HG03108 (cell line): ENCODE results near the gene STK25.

ENCODE experiments used
- ATAC-seq: cut with Tn5 transposase; IDR thresholded peaks from one replicate; pipeline ENCODE4 v1.9.1; 2021; ENCODE audit warnings: moderate library complexity; ENCODE audit not compliant: unreplicated experiment

STK25 gene

DNA sequence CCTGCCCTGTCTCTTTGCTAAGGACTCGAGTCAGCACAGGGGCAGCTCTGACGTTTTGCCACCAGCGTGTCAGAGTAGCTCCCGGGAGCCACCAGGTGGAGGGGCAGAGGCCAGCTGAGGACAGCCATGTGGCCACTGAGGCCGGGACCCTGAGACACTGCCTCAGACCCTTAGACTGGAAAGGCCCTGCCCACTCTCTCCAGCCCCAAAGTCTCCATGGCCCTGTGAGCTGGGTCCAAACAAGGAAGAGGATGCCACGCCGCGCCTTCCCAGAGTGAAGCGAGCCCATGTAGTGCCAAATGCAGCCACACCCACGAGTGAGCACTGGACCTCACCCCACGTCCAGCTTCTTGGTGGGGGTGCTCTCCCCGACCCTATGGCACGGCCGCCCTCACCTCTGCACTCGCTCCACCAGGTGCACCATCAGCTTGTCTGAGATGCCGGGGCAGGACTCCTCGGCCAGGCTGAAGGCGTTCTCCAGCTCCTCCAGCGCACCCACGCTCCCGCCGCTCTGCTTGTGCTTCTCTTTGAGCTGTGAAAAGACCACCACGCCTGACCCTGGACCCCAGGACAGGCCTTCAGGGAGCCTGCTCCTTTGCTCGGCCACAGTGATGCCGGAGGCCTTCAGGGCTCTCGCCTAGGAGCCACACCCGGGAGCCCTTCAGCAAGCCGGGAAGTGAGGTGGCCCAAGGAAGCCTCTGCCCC, 12.2 kb downstream of the STK25 start:
- ATAC-seq = no peak

DNA sequence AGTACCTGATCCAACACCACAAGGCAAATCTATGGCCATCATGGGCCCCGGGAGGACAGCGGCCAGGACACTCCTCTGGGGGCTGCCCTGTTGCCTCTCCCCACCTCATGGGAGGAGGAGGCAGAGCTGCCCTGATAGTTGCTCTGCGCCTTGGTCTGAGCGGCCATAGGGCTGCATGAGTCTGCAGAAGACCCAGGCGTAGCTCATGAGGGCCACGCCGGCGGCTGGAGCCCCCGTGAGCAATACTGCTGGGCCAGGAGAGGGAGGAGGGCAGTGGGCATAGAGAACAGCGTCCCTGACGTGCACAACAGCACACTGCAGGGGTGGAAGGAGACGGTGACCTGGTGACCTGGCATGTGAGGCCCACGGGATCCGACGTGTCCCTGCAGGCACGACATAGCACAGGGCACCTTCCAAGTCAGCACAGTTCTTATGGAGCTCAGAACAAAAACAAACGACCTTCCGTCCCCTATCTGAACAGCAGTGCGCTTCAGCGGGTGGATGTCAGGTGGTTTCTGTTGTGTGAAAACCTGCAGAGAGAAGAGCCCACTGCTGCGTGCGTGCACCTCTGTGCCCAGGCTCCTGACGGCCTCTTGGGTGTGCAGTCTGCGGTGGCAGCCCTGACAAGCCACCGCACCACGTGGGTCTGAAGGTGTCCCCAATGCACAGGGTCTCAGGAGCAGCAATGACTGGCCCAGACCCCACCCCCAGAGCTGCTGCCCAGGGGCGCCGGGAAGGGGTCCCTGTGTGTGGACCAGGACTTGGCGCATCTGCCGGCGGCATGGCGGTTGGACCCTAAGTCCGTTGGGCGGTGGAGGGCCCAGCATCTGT, 13.0 kb downstream of the STK25 start:
- ATAC-seq = no peak

DNA sequence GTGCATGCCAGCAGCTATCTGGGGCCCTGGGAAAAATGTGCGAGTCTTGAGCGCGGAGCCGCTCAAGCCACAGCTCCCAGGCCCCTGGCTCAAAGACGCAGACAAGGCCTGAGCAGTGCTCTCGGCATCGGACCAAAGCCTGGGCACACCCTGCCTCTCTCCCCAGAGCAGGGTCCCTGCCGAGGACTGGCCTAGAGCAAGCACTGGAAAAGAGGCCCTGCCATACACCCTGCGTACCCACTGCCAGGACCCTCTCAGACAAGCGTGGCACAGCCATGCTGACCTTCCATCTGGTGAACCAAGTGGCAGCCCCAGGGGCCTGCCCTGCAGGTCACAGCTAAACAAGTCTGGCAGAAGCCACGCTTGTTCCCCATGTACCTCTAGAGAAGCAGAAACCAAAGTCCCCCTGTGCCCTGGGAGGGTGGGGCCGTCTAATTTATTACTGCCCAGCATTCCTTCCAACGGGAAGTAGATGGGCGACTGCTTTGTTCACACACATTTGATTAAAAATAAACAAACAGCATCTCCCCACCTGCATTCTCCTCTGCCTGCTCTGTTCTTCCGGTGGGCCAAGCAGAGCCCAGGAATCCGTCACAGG, 14.0 kb downstream of the STK25 start:
- ATAC-seq = no peak

DNA sequence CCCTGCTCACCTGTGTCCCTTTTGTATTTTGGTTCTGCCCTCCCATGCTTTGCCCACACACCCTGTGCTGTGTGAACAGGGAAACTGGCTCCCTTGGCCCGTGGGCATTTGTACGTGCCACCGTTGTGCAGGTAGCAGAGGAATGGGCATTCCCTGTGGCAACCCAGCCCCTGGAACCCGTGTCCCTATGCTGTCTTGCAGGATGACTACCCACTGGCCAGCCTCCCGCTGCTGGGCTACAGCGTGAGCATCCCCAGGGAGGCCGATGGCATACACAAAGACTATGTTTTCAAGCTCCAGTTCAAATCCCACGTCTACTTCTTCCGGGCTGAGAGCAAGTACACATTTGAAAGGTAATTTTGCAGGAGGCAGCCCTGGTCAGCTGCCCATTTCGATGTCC, 15.3 kb downstream of the STK25 start:
- ATAC-seq = no peak

DNA sequence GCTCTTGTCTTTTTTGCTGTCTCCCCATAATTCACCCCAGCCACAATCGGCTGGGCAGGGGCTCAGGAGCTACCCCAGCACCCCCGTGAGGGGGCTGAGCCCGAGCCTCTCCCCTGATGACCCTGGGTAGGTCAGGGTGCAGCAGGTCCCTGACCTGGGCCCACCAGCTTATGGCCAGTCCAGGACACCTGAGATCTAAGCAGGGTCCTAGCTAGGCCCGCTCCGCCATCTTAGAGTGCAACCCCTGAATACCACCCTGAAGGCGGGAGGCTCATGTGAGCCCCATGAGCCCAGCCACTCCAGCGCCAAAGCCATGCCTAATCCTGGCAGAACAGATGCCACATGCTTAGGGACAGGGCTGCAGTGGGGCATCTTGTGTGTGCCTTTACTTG, 16.2 kb downstream of the STK25 start:
- ATAC-seq = no peak

DNA sequence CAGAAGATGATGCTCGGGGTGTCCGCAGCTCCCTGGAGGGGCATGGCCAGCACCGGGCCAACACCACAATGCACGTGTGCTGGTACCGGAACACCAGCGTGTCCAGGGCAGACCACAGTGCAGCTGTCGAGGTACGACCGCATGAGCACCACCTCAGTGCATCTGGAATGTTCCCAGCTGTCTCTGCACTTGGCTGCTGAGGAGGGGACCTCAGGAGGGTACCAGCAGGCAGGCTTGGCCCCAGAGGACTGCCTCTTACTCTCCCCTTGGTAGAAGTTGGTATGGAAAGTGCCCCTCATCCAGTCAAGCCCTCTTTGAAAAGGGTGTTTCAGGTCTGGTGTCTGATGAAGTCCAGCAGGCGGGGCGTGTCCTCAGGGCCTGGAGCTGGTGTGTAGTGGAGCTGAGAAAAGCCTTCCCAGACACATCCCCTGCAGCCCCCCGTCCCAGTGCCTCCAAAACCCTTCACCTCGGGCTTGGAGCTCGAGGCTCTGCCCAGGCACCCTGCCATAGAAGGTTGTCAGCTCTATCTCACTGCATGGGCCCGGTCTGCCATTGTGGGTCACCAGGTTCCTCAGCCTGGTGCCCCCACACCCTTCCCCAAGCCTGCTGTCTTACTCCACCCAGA, 16.7 kb downstream of the STK25 start:
- ATAC-seq = no peak

DNA sequence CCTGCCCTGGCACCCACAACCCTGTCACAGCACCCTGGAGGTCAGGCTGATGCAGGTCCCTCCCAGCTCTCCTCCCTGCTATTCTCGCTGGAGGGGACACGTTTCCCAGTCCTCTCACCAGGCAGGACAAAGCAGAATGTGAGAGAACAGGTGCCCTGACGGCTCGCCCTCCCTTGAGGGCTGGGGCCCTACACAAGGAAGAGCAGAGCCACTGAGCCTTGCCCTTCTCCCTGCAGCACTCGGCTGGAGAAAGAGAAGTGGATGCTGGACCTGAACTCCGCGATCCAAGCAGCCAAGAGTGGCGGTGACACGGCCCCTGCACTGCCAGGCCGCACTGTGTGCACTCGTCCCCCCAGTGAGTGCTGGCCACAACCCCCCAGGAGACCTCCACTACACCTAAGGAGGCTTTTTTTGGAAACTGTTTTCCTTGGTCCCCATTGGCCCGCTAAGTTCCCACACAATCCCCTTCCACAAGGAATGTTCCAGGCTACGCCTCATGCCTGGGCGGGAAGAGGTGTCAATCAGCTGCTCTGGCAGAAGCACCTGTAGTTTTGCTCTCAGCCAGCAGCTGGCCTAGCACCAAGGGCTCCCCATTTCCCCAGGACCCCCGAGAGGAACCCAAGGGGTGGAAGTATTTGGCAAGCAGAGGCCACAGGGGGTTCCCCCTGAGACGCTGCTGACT, 17.4 kb downstream of the STK25 start:
- no peak for ATAC-seq

DNA sequence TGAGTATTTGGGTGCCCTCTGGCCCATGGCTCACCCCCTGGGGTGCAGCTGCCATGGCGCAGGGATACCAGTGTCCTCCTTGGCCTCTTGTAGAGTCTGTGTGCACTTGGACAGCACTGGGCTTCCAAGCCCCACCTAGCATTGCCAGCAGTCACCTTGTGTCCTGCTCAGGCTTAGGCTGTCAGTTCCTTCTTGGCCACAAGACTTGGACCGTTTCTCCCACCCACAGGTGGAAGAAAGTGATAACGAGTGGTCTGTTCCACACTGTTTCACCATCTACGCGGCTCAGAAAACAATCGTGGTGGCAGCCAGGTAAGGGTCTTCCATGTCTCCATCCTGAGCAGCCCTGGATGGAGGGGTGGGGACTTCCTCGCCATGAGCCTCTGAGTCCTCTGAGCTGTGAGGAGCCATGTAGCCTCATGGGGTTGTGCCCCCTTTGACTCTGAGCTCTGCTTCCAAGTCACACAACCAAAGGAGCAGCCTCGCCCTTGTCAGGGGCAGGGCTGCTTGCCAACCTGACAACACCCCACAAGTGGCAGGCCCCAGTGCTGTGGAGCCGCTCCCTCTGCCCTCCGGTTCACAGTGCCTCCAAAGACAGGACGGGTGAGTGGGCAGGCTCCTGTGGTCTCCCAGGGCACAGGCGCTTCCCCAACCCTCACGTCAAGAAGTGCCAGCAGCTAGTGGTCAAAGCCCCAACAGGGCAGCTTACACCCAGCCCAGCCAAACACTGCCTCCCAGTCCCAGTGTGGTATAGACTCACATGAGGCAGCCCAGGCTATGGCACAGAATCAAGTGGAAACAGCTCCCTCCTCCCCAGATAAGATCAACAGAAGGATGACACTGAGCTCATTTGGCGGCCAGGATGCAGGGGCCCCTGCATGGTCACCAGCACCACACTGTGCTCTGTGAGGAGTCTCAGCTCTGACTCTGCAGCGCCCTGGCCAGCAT, 18.4 kb downstream of the STK25 start:
- ATAC-seq = no peak

DNA sequence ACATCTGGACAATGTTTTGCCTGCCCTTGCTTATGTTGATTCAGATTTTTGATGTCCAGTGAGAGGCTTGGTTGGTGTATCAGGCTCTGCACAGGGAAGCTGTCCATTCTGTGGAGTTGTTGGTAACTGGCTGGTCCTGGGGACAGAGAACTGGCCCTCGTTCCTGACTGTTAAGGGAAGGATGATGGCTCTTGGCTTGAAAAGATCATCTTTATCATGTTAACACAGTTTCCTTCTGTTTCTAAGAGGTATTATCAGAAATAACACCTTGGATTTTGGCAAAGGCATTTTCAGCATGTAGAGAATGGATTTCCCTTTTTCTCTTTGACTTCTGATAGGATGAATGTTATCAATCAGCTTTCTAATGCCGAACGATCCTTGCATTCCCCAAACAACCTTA, 19.3 kb downstream of the STK25 start:
- no peak for ATAC-seq

DNA sequence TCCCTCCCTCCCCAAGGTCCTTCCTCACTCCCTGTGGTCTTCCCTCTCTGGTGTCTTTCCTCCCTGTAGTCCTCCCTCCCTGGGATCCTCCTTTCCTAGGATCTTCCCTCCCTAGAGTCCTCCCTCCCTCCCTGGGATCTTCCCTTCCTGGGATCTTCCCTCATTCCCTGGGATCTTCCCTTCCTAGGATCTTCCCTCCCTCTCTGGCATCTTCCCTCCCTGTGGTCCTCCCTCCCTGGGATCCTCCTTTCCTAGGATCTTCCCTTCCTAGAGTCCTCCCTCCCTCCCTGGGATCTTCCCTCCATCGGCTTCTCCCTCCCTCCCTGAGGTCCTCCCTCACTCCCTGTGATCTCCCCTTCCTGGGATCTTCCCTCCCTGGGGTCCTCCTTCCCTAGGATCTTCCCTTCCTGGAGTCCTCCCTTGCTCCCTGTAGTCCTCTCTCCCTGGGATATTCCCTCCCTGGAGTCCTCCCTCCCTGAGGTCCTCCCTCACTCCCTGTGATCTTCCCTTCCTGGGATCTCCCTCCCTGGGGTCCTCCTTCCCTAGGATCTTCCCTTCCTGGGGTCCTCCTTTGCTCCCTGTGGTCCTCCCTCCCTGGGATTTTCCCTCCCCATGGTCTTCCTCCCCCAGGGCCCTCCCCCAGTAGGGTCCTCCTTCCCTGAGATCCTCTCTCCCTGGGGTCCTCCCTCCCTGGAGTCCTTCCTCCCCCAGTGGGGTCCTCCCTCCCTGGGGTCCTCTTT, 23.0 kb downstream of the STK25 start:
- ATAC-seq = no peak

DNA sequence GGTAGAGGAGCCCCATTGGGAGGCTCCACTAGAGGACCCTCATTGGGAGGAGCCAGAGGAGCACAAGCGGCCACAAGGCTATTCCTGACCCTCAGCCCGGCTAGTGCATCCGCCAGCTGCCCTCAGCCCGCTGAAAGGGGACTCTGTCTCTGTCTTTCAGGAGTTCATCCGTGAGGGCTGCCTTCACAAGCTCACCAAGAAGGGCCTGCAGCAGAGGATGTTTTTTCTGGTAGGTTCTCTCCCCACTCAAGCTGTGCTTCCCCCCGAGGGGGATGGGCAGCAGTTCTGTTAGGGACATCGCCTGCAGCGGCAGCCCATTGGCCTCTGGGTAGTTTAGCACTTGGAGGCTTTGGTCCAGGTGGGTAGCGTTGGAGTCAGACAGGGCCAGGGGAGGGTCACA, 25.1 kb downstream of the STK25 start:
- no peak for ATAC-seq

DNA sequence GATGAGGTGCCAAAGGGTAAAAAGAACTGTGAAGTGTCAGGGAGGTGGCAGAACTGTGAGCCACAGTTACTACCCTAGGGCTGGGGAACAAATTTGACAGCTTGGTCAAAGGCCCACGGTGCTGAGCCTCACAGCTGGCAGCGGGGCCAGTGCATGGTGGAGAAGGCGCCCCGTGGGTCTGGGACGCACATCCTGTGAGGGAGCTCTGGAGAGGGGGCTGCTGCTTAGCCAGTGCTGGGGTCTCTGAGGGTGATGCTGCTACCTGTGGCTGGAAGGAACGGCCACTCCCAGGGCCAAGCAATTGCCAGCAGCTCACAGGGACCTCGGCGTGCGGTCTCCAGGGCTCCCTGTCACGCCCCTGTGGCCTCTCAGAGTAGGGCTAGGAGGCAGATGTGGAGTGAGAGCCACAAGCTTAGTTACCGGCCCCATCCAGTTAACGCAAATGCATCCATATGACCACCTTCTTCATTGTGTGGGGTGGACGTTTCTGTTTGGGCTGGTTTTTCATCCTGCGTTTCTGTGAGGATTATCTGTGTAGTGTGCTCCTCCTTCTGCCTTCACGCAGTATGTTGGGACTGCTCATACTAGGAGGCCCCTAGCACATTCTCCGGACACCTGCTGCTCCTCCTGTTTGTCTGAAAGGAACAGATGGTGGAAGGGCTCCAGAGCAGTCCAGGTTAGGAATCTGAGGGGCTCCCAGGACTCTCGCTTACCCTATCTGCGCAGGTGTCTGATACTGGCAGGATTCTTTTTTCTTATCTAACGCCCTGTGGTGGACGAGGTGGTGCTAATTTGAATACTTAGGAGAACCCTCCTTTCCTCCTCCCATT, 26.0 kb downstream of the STK25 start:
- ATAC-seq = no peak

DNA sequence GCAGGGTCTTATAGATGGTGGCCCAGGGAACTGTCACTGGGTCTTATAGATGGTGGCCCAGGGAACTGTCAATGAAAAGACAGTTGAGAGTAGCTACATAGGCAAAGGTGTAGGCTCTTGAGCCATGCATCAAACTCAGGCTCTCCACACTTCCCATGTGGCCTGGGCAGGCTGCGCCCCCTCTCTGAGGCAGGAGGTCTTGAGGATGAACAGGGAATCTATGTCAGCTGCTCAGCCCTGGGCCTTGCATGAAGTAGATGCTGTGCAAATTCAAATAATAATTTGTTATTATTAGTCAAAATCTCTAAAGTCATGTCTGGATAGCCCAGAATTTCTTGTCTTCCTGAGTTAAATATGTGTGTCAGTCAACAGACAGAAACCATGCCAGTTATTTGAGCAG, 26.7 kb downstream of the STK25 start:
- no peak for ATAC-seq

DNA sequence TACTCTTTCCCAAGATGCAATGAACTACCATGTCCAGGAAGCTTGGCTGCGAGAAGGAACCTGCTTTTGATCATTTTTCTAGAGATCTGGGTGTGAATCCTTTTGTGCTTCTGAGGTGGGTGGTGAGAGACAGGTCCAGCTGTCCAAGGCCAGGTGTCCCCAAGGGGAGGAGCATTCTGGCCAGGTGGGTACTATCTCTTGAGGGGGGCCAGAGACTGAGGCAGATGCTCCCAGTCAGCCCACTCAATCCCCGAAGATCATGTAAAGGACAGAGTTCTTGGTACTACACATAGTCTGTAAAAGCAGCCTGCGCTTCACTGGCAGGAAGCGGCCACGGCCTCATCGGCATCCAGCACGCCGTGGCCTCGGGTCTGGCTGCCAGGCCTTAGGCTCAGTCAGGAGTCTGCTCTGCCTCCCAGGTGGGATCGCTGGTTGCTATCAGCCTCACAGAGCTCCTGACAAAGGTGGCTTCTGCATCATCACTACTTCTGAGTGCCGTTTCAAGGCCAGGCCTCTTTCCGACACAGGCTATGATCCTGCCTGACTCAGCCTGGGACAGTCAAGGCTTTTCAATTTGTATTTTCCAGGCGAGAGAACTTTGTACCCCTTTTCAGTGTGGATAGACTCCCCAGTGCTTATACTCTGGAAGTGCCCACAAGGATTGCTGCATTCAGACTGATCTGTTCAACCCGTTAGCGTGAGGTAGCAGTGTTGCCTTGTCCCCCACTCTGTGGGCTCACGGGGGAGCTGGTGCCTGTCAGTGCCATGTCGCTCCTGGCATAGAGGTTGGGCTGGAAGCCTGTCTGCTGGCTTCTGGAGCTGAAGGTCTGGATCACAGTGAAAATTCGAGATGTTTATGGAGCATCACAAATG, 29.1 kb downstream of the STK25 start:
- no peak for ATAC-seq

DNA sequence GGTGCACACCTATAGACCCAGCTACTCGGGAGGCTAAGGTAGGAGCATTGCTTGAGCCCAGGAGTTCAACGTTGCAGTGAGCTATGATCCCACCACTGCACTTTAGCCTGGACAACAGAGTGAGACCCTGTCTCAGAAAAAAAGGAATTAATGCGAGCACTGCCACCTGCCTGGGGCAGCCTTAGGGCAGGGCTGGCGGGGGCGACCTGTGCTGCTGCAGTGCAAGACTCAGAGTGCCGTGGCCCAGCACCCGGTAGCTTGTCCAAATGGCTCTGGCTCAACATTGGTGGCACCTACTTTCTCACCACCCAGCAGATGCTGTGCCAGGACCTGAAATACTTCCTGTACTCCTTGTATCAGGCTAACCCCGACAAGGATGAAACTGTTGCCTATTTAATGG, 30.2 kb downstream of the STK25 start:
- ATAC-seq = no peak

DNA sequence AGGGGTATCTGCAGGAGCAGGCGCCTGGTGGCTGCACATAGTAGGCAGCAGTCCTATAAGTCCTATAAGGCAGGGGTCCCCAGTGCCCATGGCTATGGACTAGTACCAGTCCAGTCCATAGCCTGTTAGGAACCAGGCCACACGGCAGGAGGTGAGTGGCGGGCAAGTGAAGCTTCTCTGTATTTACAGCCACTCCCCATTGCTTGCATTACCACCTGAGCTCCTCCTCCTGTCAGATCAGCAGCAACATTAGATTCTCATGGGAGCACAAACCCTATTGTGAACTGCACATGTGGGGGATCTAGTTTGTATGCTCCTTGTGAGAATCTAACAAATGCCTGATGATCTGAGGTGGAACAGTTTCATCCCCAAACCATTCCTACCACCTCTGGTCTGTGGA, 33.1 kb downstream of the STK25 start:
- no peak for ATAC-seq

DNA sequence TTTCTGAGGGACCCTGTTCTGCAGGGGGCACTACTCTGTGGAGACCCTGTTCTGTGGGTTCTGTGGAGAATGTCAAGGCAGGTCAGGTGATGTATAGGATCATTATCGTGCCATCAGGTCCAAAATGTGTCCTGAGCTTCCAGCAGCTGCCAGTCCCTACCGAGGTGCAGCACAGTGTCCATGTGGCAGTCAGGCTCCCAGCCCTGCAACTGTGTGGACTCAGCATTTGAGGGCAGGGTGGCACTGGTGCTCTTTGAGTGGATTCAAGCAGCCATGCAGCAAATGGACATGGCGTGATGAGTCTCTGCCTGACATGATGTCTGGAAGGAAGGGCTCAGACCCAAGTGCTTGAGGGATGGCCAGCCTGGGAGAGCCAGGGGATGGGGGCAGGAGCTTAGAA, 35.0 kb downstream of the STK25 start:
- ATAC-seq = no peak

DNA sequence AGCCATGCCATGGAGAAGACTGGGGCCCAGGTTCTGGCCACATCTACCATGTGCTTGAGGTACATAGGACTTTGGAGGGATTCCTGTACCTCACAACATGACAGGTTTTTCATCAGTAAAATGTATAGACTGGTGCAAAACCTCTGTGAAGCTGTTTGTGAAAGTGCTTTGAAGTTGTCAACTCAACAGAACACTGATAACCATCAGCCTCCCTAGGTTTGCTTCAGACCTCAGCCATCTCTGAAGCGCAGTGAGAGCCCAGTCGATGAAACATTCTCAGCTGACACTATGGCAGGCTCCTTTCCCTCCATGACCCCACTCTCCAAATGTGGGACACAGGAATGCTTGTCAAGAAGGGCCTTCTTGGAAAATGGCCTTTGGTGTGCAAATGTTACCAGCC, 38.6 kb downstream of the STK25 start:
- ATAC-seq = no peak
